Measurements from ENCODE around the gene TMEM196. TPM values are rescaled to one million over a fixed set of nuclear protein-coding genes. Genes with fewer than 3 reads are reported as not detected.

The TMEM196 gene
- total RNA-seq, 1 donor from 2014 or later = not detected

GRCh38 chr7:19744075-19744474, 29.3 kb downstream of the TMEM196 start:
- no peak overlapping the region for H3K4me3 Mint-ChIP-seq (ENCODE audit: unreplicated experiment)
- no peak for DNase-seq (ENCODE audit: extremely low spot score, unreplicated experiment)
- no peaks in the 10 kb centered on the region for H3K9me3 Mint-ChIP-seq (ENCODE audit: unreplicated experiment)
- no peaks in the 10 kb centered on the region for H3K36me3 Mint-ChIP-seq (ENCODE audit: unreplicated experiment)
- no peak overlapping the region for H3K27ac Mint-ChIP-seq (ENCODE audit: unreplicated experiment)
- TF ChIP-seq CTCF (IDR thresholded peaks at IDR 0.05) = no peak
- H3K27me3 Mint-ChIP-seq (ENCODE audit: unreplicated experiment) = peaks cover 49% of the 10 kb centered on the region
- H3K4me1 Mint-ChIP-seq (ENCODE audit: unreplicated experiment) = no peaks in the 10 kb centered on the region

- Mint-ChIP-seq H3K9me3 (ENCODE audit: unreplicated experiment) (no peaks in the 10 kb centered on the region), H3K36me3 (ENCODE audit: unreplicated experiment) (no peaks in the 10 kb centered on the region), H3K27ac (ENCODE audit: unreplicated experiment) (no peak overlapping the region), H3K27me3 (ENCODE audit: unreplicated experiment) (peaks cover 39% of the 10 kb centered on the region), H3K4me3 (ENCODE audit: unreplicated experiment) (no peak overlapping the region), H3K4me1 (ENCODE audit: unreplicated experiment) (no peaks in the 10 kb centered on the region)
- no peak for DNase-seq (ENCODE audit: extremely low spot score, unreplicated experiment)
- TF ChIP-seq CTCF (IDR thresholded peaks at IDR 0.05) = no peak
Observed at GRCh38 chr7:19728716-19729115, 44.7 kb downstream of the TMEM196 start.

- H3K4me3 Mint-ChIP-seq (ENCODE audit: unreplicated experiment) = no peak overlapping the region
- H3K4me1 Mint-ChIP-seq (ENCODE audit: unreplicated experiment) = no peaks in the 10 kb centered on the region
- H3K27ac Mint-ChIP-seq (ENCODE audit: unreplicated experiment) = no peak overlapping the region
- peaks cover 36% of the 10 kb centered on the region for H3K27me3 Mint-ChIP-seq (ENCODE audit: unreplicated experiment)
- no peak for TF ChIP-seq CTCF (IDR thresholded peaks at IDR 0.05)
- H3K9me3 Mint-ChIP-seq (ENCODE audit: unreplicated experiment) = no peaks in the 10 kb centered on the region
- DNase-seq (ENCODE audit: extremely low spot score, unreplicated experiment) = no peak
- no peaks in the 10 kb centered on the region for H3K36me3 Mint-ChIP-seq (ENCODE audit: unreplicated experiment)
Observed at GRCh38 chr7:19725770-19726169, 47.6 kb downstream of the TMEM196 start.

- no peak for TF ChIP-seq CTCF (IDR thresholded peaks at IDR 0.05)
- Mint-ChIP-seq H3K36me3 (ENCODE audit: unreplicated experiment) (no peaks in the 10 kb centered on the region), H3K4me3 (ENCODE audit: unreplicated experiment) (no peak overlapping the region), H3K27ac (ENCODE audit: unreplicated experiment) (no peak overlapping the region), H3K9me3 (ENCODE audit: unreplicated experiment) (no peaks in the 10 kb centered on the region), H3K27me3 (ENCODE audit: unreplicated experiment) (peaks cover 60% of the 10 kb centered on the region), H3K4me1 (ENCODE audit: unreplicated experiment) (no peaks in the 10 kb centered on the region)
- no peak for DNase-seq (ENCODE audit: extremely low spot score, unreplicated experiment)
Observed at GRCh38 chr7:19715499-19715898, 57.9 kb downstream of the TMEM196 start.

GRCh38 chr7:19713676-19714075, 59.7 kb downstream of the TMEM196 start:
- H3K9me3 Mint-ChIP-seq (ENCODE audit: unreplicated experiment) = no peaks in the 10 kb centered on the region
- H3K4me3 Mint-ChIP-seq (ENCODE audit: unreplicated experiment) = no peak overlapping the region
- no peaks in the 10 kb centered on the region for H3K36me3 Mint-ChIP-seq (ENCODE audit: unreplicated experiment)
- peaks cover 5% of the 10 kb centered on the region for H3K4me1 Mint-ChIP-seq (ENCODE audit: unreplicated experiment)
- no peak for DNase-seq (ENCODE audit: extremely low spot score, unreplicated experiment)
- peaks cover 56% of the 10 kb centered on the region for H3K27me3 Mint-ChIP-seq (ENCODE audit: unreplicated experiment)
- TF ChIP-seq CTCF (IDR thresholded peaks at IDR 0.05) = peak; percentile 70
- H3K27ac Mint-ChIP-seq (ENCODE audit: unreplicated experiment) = no peak overlapping the region

Data from osteocyte (in vitro differentiated cells).